ENCODE measurements around the gene LIN54.
"Not testable (repeated sequence)": the region's sequence is repeated elsewhere in the genome, so short reads cannot be mapped to it uniquely, and the experiment has no call there.

Gene LIN54

GRCh38 chr4:83012200-83012686, 1.6 kb upstream of the LIN54 start:
- peak in 1 of 2 donors; percentile 18 for DNase-seq (ENCODE audit: low read depth in 2 of 2)

GRCh38 chr4:83011689-83012199, 1.1 kb upstream of the LIN54 start:
- no peak for DNase-seq (ENCODE audit: low read depth in 2 of 2)

- DNase-seq (ENCODE audit: low read depth in 2 of 2) = no peak
Observed at GRCh38 chr4:83010111-83010521, 507 bp downstream of the LIN54 start.

- DNase-seq (ENCODE audit: low read depth in 2 of 2) = no peak
Observed at GRCh38 chr4:83009529-83009928, 1.1 kb downstream of the LIN54 start.

GRCh38 chr4:83003044-83003791, 7.4 kb downstream of the LIN54 start:
- not testable (repeated sequence) for DNase-seq (ENCODE audit: low read depth in 2 of 2)

GRCh38 chr4:83002329-83002728, 8.3 kb downstream of the LIN54 start:
- DNase-seq (ENCODE audit: low read depth in 2 of 2) = no peak

GRCh38 chr4:82998898-82999297, 11.7 kb downstream of the LIN54 start:
- DNase-seq (ENCODE audit: low read depth in 2 of 2) = no peak

GRCh38 chr4:82994834-82995233, 15.8 kb downstream of the LIN54 start:
- no peak for DNase-seq (ENCODE audit: low read depth in 2 of 2)

GRCh38 chr4:82989575-82990429, 20.8 kb downstream of the LIN54 start:
- DNase-seq (ENCODE audit: low read depth in 2 of 2) = no peak

- DNase-seq (ENCODE audit: low read depth in 2 of 2) = no peak
Observed at GRCh38 chr4:82988323-82988832, 22.2 kb downstream of the LIN54 start.

GRCh38 chr4:82987519-82987918, 23.1 kb downstream of the LIN54 start:
- not testable (repeated sequence) for DNase-seq (ENCODE audit: low read depth in 2 of 2)

GRCh38 chr4:82984459-82984858, 26.2 kb downstream of the LIN54 start:
- DNase-seq (ENCODE audit: low read depth in 2 of 2) = no peak

GRCh38 chr4:82983444-82983843, 27.2 kb downstream of the LIN54 start:
- no peak for DNase-seq (ENCODE audit: low read depth in 2 of 2)

GRCh38 chr4:82981138-82981537, 29.5 kb downstream of the LIN54 start:
- no peak for DNase-seq (ENCODE audit: low read depth in 2 of 2)

GRCh38 chr4:82975792-82976191, 34.8 kb downstream of the LIN54 start:
- DNase-seq (ENCODE audit: low read depth in 2 of 2) = no peak

GRCh38 chr4:82969414-82969813, 41.2 kb downstream of the LIN54 start:
- DNase-seq (ENCODE audit: low read depth in 2 of 2) = no peak

- no peak for DNase-seq (ENCODE audit: low read depth in 2 of 2)
Observed at GRCh38 chr4:82968972-82969371, 41.7 kb downstream of the LIN54 start.

- no peak for DNase-seq (ENCODE audit: low read depth in 2 of 2)
Observed at GRCh38 chr4:82965763-82966162, 44.9 kb downstream of the LIN54 start.

GRCh38 chr4:82957045-82957444, 53.6 kb downstream of the LIN54 start:
- DNase-seq (ENCODE audit: low read depth in 2 of 2) = no peak

- no peak for DNase-seq (ENCODE audit: low read depth in 2 of 2)
Observed at GRCh38 chr4:82954212-82954611, 56.4 kb downstream of the LIN54 start.

GRCh38 chr4:82951196-82951595, 59.4 kb downstream of the LIN54 start:
- no peak for DNase-seq (ENCODE audit: low read depth in 2 of 2)

- DNase-seq (ENCODE audit: low read depth in 2 of 2) = no peak
Observed at GRCh38 chr4:82948647-82949204, 61.9 kb downstream of the LIN54 start.
